DOHH2 (cell line): Measurements from ENCODE around the gene ADAMTS3.

ENCODE experiments used
- EZH2phosphoT487 ChIP-seq: fragments of 200-600 bp; sonication (generic); IDR thresholded peaks from 2 replicates; pipeline ENCODE4 v1.6.1; 2017; ENCODE audit warnings: borderline replicate concordance, mild to moderate bottlenecking, antibody characterized with exemption, low read length, moderate library complexity, mixed read lengths
- TF ChIP-seq, protein P1 (sequence below): fragments of 200-600 bp; sonication (generic); IDR thresholded peaks from one replicate; pipeline ENCODE4 v1.5.1; 2014; ENCODE audit warnings: antibody characterized with exemption, mild to moderate bottlenecking, low read depth, low read length; ENCODE audit not compliant: poor library complexity, severe bottlenecking

DNA sequence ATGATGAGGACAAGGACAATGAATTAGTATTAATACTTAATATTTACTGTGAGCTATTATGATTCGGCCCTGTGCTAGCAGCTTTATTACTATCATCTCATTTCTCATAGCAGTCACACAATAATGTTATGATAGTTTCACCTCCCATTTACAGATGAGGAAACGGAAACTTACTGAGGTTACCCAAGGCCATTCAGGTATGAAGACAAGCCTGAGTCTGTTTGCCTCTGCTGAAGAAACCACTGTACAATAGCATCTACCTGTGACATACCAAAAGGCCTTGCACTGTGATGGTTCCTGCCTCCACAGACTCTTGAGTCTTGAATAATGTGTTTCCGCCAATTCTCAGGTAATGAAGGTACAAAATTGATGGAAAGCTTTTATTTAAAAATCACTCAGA, 288.8 kb downstream of the ADAMTS3 start:
- TF ChIP-seq, protein P1, sequence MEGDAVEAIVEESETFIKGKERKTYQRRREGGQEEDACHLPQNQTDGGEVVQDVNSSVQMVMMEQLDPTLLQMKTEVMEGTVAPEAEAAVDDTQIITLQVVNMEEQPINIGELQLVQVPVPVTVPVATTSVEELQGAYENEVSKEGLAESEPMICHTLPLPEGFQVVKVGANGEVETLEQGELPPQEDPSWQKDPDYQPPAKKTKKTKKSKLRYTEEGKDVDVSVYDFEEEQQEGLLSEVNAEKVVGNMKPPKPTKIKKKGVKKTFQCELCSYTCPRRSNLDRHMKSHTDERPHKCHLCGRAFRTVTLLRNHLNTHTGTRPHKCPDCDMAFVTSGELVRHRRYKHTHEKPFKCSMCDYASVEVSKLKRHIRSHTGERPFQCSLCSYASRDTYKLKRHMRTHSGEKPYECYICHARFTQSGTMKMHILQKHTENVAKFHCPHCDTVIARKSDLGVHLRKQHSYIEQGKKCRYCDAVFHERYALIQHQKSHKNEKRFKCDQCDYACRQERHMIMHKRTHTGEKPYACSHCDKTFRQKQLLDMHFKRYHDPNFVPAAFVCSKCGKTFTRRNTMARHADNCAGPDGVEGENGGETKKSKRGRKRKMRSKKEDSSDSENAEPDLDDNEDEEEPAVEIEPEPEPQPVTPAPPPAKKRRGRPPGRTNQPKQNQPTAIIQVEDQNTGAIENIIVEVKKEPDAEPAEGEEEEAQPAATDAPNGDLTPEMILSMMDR, result no peak
- no peak for TF ChIP-seq EZH2phosphoT487
